ENCODE results near the gene SCGB3A1. TPM values are rescaled to one million over a fixed set of nuclear protein-coding genes. Genes with fewer than 3 reads are reported as not detected.

The SCGB3A1 gene
- total and polyA plus RNA-seq, 2 donors (not counting 1 experiment from before 2014, with no cell fraction given) = not detected

GRCh38 chr5:180575571-180575970, 15.7 kb downstream of the SCGB3A1 start:
- no peak for DNase-seq
- intact Hi-C loops (cut with micrococcal nuclease) = no loop called here
- POLR2A ChIA-PET = no interaction called here

GRCh38 chr5:180568914-180569313, 22.4 kb downstream of the SCGB3A1 start:
- no peak for ATAC-seq (ENCODE audit: low read depth)
- H3K4me1 Mint-ChIP-seq = no peaks in the 10 kb centered on the region
- no peak overlapping the region for H3K27ac Mint-ChIP-seq
- CTCF ChIA-PET = no interaction called here
- H3K4me3 Mint-ChIP-seq = no peak overlapping the region
- Histone ChIP-seq H3K79me2 (ENCODE audit: control insufficient read depth, insufficient read depth, low read length) (no peaks in the 10 kb centered on the region), H3K4me1 (ENCODE audit: control insufficient read depth in 2 of 2, insufficient read depth in 2 of 2, low read length in 2 of 2) (no peaks in the 10 kb centered on the region), H2AFZ (ENCODE audit: insufficient read depth, low read depth, low read length, poor library complexity, severe bottlenecking) (no peak overlapping the region), H4K20me1 (ENCODE audit: control insufficient read depth, insufficient read depth, low read length, poor library complexity, severe bottlenecking) (no peaks in the 10 kb centered on the region), H3K9ac (ENCODE audit: low read length) (no peak overlapping the region), H3K4me2 (replicated peaks; ENCODE audit: low read depth, low read length, poor library complexity, severe bottlenecking) (no peak overlapping the region), H3K36me3 (replicated peaks in 1 of 2; ENCODE audit: control extremely low read depth in 1 of 2, control insufficient read depth in 1 of 2, extremely low read depth in 1 of 2, insufficient read depth in 2 of 2, low read length in 1 of 2) (peaks cover 26 to 72% of the 10 kb centered on the region in 2 experiments), H3K9me3 (ENCODE audit: control extremely low read depth in 1 of 3, control insufficient read depth in 2 of 3, insufficient read depth in 1 of 3, low read length in 2 of 3) (no peaks in the 10 kb centered on the region), H3K4me3 (ENCODE audit: control extremely low read depth in 1 of 5, extremely low read depth in 1 of 5, insufficient read depth in 1 of 5, low read depth in 2 of 5, low read length in 4 of 5) (no peak overlapping the region), H3K27ac (ENCODE audit: low read length in 2 of 2) (no peak overlapping the region), H3K27me3 (replicated peaks in 1 of 4; ENCODE audit: control extremely low read depth in 1 of 4, control insufficient read depth in 3 of 4, insufficient read depth in 4 of 4, low read length in 3 of 4) (no peaks in the 10 kb centered on the region)
- intact Hi-C loops (cut with micrococcal nuclease) = no loop called here
- H3K27me3 Mint-ChIP-seq = no peaks in the 10 kb centered on the region
- no peak for DNase-seq
- TF ChIP-seq EZH2 (IDR thresholded peaks at IDR 0.05; ENCODE audit: borderline replicate concordance, insufficient read depth, low read depth, low read length, poor library complexity, severe bottlenecking) = no peak
- TF ChIP-seq, protein P1, sequence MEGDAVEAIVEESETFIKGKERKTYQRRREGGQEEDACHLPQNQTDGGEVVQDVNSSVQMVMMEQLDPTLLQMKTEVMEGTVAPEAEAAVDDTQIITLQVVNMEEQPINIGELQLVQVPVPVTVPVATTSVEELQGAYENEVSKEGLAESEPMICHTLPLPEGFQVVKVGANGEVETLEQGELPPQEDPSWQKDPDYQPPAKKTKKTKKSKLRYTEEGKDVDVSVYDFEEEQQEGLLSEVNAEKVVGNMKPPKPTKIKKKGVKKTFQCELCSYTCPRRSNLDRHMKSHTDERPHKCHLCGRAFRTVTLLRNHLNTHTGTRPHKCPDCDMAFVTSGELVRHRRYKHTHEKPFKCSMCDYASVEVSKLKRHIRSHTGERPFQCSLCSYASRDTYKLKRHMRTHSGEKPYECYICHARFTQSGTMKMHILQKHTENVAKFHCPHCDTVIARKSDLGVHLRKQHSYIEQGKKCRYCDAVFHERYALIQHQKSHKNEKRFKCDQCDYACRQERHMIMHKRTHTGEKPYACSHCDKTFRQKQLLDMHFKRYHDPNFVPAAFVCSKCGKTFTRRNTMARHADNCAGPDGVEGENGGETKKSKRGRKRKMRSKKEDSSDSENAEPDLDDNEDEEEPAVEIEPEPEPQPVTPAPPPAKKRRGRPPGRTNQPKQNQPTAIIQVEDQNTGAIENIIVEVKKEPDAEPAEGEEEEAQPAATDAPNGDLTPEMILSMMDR (IDR thresholded peaks at IDR 0.05) = no peak
- 83% methylated on average over 6 of the region's 8 CpGs for WGBS (ENCODE audit: insufficient coverage)
- H3K9me3 Mint-ChIP-seq (ENCODE audit: insufficient read depth) = no peaks in the 10 kb centered on the region
- POLR2A ChIA-PET = no interaction called here

More at GRCh38 chr5:180575571-180575970, 15.7 kb downstream of the SCGB3A1 start:
- H3K27me3 ChIP-seq (replicated peaks in 1 of 4; ENCODE audit: control extremely low read depth in 1 of 4, control insufficient read depth in 3 of 4, insufficient read depth in 4 of 4, low read length in 3 of 4) = no peaks in the 10 kb centered on the region
- H3K9ac ChIP-seq (ENCODE audit: low read length) = no peak overlapping the region
- no peaks in the 10 kb centered on the region for H3K79me2 ChIP-seq (ENCODE audit: control insufficient read depth, insufficient read depth, low read length)
- WGBS (ENCODE audit: insufficient coverage) = no CpG with 5 or more reads among the region's 2 CpGs
- Mint-ChIP-seq H3K9me3 (ENCODE audit: insufficient read depth) (no peaks in the 10 kb centered on the region), H3K4me1 (no peaks in the 10 kb centered on the region), H3K27ac (no peak overlapping the region), H3K4me3 (no peak overlapping the region), H3K27me3 (no peaks in the 10 kb centered on the region)
- H3K9me3 ChIP-seq (ENCODE audit: control extremely low read depth in 1 of 3, control insufficient read depth in 2 of 3, insufficient read depth in 1 of 3, low read length in 2 of 3) = peaks cover 0 to 6% (median 0%) of the 10 kb centered on the region in 3 donors
- no peak overlapping the region for H3K4me3 ChIP-seq (ENCODE audit: control extremely low read depth in 1 of 5, extremely low read depth in 1 of 5, insufficient read depth in 1 of 5, low read depth in 2 of 5, low read length in 4 of 5)
- CTCF ChIA-PET = no interaction called here
- H4K20me1 ChIP-seq (ENCODE audit: control insufficient read depth, insufficient read depth, low read length, poor library complexity, severe bottlenecking) = no peaks in the 10 kb centered on the region
- H3K4me1 ChIP-seq (ENCODE audit: control insufficient read depth in 2 of 2, insufficient read depth in 2 of 2, low read length in 2 of 2) = no peaks in the 10 kb centered on the region
- H3K27ac ChIP-seq (ENCODE audit: low read length in 2 of 2) = no peak overlapping the region
- no peak for ATAC-seq (ENCODE audit: low read depth)
- no peak for TF ChIP-seq EZH2 (IDR thresholded peaks at IDR 0.05; ENCODE audit: borderline replicate concordance, insufficient read depth, low read depth, low read length, poor library complexity, severe bottlenecking)
- TF ChIP-seq, protein P1 (IDR thresholded peaks at IDR 0.05) = no peak
- H3K36me3 ChIP-seq (replicated peaks in 1 of 2; ENCODE audit: control extremely low read depth in 1 of 2, control insufficient read depth in 1 of 2, extremely low read depth in 1 of 2, insufficient read depth in 2 of 2, low read length in 1 of 2) = peaks cover 24 to 48% of the 10 kb centered on the region in 2 experiments
- H2AFZ ChIP-seq (ENCODE audit: insufficient read depth, low read depth, low read length, poor library complexity, severe bottlenecking) = no peak overlapping the region
- no peak overlapping the region for H3K4me2 ChIP-seq (replicated peaks; ENCODE audit: low read depth, low read length, poor library complexity, severe bottlenecking)

All from B cell (primary cell).